Stimulated activated naive CD8-positive, alpha-beta T cell treated with anti-CD3 and anti-CD28 coated beads, Interleukin-15, Interleukin-2, amounts not matched to agents 100 U/mL and 50 U/mL, for 24 hours (primary cell): ENCODE measurements around the gene ACOD1.
"Not testable (repeated sequence)": the region's sequence is repeated elsewhere in the genome, so short reads cannot be mapped to it uniquely, and the experiment has no call there.

Experiments
- ATAC-seq: fragments of 150-1000 bp; cut with Tn5 transposase; one replicate; pipeline ENCODE4 v1.10.0; 2021
- DNase-seq: peaks from one replicate; pipeline ENCODE4 v3.0.0; 2021

Gene ACOD1

DNA sequence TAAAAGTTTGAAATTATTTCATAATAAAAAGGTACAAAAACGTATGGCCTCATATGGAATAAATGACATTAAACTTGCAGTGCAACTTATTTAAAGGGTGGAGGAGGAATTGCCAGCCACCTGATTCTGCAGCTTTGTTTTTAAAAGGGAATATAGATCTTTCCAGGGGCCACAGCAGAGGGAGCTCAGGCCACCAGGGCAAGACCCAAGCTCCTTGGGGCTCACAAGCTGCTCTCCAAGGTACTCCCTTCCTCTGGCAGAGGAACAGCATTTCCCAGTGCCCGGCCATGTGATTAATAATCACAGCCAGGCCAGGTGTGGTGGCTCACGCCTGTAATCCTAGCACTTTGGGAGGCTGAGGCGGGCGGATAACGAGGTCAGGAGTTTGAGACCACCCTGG is 6.2 kb downstream of the ACOD1 start:
- no peak for DNase-seq
- ATAC-seq = no peak

DNA sequence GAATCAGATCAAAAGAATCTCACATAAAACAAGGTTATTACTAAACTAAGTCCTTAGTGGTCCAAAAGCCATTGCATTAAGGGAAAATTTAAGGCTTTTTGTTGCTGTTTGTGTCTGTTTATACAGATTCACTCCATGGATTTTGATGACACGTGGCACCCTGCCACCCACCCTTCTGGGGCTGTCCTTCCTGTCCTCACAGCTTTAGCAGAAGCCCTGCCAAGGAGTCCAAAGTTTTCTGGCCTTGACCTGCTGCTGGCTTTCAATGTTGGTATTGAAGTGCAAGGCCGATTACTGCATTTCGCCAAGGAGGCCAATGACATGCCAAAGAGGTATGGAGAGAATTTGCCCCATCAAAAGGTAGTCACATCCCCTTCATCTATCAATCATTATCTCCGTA is 6.9 kb downstream of the ACOD1 start:
- DNase-seq (no peak), ATAC-seq (no peak)

DNA sequence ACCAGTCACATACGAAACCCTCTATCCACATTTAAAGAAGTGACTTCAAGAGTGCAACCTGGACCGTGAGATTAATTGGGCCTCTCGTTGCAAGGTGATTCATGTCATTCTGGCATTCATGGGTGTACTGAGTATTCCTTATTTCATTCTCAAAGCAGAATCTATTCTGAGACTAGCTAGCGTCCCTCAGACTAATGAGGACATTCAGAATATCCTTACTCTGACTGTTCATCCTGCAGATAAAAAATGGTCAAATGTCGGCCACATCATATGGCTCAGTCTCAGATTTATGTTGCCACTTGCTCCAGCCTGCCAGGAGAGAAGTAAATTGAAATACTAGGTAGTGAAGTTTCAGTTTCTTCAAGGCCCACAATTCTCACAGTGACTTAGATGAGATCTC is 7.3 kb downstream of the ACOD1 start:
- DNase-seq = no peak
- ATAC-seq = no peak

DNA sequence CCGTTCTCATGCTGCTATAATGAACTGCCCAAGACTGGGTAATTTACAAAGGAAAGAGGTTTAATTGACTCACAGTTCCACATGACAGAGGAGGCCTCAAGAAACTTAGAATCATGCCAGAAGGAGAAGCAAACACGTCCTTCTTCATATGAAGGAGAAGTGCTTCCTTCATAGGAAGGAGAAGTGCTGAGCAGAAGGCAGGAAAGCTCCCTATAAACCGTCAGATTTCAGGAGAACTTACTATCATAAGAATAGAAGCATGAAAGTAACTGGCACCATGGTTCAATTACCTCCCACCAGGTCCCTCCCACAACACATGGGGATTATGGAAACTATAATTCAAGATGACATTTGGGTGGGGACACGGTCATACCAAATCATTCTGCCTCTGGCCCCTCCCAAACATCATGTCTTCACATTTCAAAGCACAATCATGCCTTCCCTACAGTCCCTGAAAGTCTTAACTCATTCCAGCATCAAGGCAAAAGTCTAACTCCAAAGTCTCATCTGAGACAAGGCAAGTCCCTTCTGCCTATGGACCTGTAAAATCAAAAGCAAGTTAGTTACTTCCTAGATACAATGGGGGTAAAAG is 10.6 kb downstream of the ACOD1 start:
- ATAC-seq (no peak), DNase-seq (no peak)

DNA sequence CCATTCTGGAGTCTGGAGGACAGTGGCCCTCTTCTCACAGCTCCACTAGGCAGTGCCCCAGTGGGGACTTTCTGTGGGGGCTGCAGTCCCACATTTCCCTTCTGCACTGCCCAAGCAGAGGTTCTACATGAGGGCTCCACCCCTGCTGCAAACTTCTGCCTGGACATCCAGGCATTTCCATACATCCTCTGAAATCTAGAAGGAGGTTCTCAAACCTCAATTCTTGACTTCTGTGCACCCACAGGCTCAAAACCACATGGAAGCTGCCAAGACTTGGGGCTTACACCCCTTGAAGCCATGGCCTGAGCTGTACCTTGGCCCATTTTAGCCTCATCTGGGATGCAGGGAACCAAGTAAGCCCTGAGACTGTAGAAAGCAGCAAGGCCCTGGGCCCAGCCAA is 11.4 kb downstream of the ACOD1 start:
- ATAC-seq = not testable (repeated sequence)

DNA sequence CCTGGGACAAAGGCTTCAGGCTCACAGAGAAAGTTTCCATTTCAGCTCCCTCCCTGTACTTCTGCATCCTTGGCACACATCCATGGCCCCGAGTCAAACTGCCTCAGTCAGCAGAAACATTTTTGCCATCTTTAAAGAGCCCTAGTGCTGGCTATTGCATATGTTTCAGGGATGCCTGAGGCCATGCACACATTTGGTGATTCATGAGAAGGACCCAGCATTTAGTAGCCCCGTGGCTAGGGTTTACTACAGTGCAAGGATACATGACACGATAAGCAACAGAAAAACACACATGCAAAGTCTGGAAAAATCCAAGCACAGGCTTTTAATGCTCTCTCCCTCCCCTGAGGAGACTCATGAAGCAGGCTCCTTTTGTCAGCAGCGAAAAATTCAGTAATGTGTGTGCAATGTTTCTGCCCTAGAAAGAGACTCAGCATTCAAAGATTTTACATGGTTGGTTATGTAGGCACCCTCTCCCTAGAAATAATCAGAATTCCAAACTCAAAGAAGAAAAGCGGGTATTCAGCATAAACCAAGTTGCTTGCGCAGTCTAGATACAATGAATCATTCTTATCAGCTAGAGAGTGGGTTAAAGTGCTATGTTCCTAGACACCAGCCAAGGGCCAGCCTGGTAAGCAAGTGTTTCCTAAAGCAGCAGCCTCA is 17.6 kb downstream of the ACOD1 start:
- no peak for ATAC-seq

More for the DNA sequence above, 11.4 kb downstream of the ACOD1 start:
- DNase-seq = not testable (repeated sequence)

DNA sequence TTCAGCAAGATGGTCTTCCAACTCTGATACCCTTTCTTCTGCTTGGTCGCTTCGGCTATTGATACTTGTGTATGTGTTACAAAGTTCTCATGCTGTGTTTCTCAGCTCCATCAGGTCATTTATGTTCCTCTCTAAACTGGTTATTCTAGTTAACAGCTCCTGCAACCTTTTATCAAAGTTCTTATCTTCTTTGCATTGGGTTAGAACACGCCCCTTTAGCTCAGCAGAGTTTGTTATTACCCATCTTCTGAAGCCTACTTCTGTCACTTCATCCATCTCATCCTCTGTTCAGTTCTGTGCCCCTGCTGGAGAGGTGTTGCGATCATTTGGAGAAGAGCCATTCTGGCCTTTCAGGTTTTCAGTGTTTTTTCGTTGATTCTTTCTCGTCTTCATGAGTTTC is 18.7 kb downstream of the ACOD1 start:
- DNase-seq (no peak), ATAC-seq (no peak)

More for the DNA sequence above, 17.6 kb downstream of the ACOD1 start:
- no peak for DNase-seq

DNA sequence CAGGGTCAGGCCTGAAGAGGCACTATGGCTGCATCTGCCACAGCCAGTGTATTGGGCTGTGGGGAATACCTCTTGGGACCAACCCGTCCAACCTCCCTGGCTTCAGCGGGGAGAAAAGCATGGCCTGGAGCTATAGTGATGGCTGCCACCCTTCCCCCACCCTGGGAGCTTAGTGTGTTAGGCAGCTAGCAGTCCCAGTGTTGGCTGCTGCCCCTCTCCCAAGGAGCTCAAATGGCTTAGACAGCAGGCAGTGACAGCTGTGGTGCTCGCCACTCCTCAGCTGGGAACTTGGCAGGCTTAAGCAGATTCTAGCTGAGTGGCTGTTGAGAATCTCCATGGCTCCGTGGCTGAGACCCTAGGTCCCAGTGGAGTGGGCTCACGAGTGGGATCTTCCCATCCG is 19.7 kb downstream of the ACOD1 start:
- no peak for ATAC-seq
- DNase-seq = no peak

DNA sequence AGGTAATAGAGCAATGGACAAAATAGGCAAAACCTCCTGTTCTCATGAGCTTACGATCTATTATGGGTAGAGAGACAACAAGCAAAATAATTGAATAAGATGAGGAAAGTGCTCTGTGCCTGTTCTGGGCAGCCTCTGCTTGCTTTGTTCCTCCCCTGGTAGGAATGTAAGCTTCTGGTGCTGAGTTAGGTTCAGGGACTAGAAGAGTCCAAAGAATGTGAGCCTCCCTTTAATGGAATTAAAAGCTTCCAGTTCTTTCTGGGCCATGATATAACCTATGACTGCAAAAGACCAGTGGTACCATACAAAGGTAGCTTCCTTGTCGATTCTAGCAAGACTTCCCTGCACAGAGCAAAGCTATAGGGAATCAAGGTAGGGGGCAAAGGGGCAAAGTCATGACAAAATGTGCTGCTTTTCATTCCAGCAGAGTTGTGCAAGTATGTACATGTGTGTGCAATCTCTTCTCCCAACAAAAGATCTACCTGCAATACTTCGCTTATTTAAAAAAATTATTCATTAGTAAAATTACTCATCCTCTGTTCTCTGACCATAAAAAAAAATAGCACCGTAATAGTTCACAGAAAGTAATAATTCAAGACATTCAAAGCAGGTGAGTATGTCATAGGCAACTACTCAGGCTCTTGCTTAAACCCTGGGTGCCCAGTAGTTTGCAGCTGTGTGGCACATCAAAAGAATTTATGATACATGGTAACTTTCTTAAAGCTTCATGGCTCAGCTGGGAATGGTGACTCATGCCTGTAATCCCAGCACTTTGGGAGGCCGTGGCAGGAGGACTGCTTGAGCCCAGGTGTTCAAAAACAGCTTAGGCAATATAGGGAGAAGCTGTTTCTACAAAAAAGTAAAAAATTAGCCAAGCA is 21.4 kb downstream of the ACOD1 start:
- no peak for ATAC-seq
- DNase-seq = no peak

DNA sequence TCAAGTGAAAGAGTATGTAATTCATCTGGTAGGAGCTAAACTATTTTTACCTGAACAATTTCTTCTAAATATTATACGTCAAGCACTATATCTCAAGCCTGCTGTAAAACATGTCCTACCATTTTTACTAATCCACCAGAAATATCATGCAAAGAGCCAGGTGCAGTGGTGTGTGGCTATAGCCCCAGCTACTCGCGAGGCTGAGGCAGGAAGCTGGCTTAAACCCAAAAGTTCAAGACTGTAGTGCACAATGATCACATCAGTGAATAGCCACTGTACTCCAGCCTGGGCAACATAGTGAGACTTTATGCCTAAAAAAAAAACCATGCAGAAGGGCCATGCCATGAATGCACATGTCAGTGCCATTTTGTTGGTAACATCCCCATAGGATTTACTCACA is 22.9 kb downstream of the ACOD1 start:
- DNase-seq (no peak), ATAC-seq (no peak)

DNA sequence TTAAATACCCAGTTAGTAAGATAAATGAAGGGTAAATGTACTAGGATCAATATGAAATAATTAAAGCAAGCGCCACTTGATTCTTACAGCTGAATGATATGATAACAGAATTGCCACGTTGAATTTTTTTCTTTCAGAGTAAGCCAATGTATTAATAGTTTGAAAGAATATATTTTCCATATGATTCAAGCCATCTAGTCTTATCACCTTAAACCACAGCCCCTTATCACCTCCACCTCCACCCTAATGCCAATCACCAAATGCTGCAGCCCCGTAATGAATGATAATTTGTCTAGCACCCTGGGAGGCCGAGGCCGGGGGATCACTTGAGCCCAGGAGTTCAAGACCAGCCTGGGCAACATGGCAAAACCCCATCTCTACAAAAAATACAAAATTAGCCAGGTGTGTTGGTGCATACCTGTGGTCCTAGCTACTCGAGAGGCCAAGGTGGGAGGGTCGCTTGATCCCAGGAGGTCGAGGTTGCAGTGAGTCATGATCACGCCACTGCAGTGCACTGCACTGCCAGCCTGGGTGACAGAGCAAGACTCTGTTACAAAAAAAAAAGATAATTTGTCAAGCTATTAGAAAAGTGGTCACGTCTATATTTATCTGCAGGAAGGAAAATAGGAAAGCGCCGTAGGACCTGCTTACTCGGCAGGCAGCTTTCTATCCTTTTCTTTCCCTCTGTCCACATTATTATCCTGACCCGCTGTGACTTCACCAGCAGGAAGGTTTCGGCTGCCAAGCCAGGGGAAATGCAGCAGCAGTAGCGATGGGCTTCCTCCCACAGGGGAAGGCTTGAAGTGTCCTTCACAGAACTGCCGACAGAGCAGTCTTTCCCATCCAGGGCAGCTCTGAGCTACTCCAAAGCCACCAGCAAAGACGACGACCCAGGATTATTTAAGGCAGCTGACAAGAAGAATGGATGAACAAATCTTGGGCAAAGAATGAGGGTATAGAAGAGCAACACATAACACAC is 23.8 kb downstream of the ACOD1 start:
- no peak for ATAC-seq
- DNase-seq = no peak

DNA sequence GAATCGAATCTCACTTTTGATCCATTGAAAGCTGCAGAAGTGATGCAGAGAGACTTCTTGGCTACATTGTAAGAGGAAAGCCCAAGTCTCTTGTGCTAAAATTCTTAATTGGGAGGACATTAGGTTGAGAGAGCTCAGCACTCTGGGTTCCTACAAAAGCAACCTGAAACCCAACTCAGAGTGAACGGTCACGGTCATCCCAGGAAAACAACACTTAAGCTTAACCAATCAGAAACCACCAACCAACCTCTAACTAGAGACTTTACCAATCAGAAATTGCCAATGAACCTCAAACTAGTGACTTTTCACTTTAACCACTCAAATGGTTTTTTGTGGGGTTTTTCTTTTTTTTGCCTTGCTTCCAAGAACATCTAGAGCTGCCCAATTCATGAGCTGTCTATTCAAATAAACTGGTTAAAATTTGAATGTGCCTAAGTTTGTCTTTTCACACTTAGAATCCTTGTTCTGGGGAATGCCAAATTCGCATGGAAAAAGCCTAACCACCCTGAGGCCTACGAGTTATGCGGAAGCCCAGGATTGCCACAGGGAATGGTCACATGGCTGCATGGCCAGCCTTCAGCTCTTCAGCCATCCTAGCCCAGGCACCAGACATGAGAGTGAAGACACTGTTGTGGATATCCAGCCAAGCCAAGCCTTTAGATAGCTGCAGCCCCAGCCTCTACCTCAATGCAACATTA is 25.8 kb downstream of the ACOD1 start:
- ATAC-seq (no peak), DNase-seq (no peak)

DNA sequence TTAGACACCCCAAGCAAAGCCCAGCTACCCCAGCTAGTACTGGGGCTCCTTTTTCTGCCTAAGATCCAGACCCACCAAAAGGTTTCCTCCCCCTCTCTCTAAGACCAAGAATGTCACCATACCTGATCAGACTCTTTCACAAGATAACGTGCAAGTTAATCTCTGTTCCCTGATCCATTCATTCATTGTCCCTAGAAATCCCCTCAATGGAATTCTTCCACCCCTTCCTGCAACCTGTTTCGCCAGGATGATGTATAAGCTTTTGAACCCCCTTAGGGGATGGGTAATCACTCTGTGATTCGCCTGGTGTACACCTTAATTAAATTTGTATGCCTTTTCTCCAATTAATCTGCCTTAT is 26.3 kb downstream of the ACOD1 start:
- no peak for ATAC-seq

DNA sequence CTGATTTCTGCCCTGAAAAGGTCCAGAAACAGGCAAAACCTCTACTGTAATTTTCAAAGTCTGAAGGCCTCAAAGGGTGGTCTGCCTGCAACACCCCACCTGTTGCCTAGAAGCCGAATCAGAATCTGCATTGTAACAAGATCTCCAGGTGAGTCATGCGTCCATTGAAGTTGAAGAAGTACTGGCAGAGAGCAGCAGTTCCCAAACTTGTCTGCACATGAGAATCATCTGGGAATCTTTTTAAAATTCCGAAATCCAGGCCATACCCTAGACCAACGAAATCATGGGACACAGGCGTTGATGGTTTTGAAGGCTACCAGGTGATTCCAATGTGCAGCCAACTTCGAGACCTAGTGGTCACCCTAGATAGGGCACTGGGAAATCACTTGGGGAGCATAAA is 27.6 kb downstream of the ACOD1 start:
- DNase-seq = no peak
- ATAC-seq = no peak

More for the DNA sequence above, 26.3 kb downstream of the ACOD1 start:
- no peak for DNase-seq

DNA sequence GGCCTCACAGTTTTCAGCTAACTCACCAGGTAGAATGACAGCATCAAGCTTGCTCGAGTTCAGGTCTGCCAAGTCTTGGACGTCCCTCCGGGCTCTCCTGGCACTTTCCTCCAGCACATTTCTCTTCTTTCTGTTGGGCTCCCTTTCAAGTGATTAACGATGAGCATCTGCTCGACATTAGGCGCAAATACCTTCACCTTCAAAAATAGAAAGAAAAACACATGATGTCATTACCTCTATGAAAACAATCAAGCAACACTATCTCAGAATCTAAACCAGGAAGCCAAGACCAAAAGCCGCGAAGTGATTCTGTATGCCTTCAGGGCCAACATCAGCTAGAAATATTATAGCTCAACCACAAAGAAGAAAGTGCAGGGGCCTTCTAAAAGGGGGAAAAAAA is 28.2 kb downstream of the ACOD1 start:
- no peak for ATAC-seq
- no peak for DNase-seq

DNA sequence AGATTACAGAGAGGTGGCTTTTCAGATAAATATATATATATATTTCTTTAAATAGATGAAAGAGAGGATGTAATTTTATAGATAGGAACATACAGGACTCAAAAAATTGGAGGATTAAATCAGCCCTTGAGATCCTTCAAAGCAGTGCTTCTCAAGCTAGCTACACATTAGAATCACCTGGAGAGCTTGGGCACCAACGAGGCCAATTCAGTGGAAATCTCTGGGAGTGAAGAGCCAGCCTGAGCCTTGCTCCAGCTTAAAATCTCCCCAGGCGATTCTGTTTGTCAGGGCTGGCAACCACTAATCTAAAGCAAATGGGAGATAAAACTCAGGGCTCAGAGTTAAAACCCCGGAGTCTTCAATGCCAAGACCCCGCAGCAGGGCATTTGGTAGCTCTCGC is 28.6 kb downstream of the ACOD1 start:
- ATAC-seq (no peak), DNase-seq (no peak)

DNA sequence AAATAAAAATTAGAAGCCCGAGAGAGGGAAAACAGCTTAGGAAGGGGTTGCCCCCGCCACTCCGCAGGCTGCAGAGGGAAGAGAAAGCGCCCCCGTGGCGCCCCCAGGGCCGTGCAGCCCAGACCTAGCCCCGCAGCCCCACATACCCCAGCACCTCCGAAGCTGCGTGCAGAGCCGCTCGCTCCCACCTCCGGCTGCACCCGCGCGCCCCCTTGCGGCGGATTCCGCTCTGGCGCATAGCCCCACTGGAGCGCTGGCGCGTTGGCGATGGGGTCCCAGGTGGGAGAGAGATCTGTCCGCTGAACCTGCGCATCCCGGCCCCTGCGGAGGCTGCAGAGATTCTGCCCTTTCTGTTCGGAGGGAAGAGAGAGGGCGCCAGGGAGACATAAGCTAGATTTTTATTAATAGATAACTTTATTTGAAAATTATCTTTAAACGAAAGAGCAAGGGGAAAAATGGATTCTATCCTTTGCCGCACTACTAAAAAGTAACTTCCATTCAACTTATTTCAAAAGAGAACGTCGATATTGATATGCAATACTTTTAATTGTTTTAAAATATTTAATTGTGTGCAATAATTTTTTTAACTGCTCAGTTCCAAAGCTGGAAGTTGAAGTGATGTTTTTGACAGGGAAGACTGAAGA is 31.9 kb downstream of the ACOD1 start:
- peak; percentile 96 for DNase-seq

DNA sequence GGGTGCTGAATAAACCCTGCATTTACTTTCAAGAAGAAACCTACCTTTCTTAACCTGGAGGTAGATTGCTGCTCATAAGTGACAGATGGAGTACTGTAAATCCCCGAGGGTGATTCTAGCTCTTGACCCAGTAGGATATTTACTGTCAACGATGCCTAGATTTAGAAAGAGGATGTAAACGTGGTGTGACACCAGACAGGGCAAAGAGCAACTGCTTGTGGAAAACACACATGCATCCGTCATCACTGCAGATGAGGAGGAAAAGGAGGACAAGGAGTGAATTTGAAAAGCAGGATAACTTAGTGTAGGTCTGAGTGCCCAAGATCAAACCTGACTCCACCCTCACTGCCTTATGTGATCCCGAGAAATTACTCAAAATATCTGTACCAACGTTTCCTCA is 33.8 kb downstream of the ACOD1 start:
- ATAC-seq (no peak), DNase-seq (no peak)

More for the DNA sequence above, 31.9 kb downstream of the ACOD1 start:
- ATAC-seq = peak; percentile 100

DNA sequence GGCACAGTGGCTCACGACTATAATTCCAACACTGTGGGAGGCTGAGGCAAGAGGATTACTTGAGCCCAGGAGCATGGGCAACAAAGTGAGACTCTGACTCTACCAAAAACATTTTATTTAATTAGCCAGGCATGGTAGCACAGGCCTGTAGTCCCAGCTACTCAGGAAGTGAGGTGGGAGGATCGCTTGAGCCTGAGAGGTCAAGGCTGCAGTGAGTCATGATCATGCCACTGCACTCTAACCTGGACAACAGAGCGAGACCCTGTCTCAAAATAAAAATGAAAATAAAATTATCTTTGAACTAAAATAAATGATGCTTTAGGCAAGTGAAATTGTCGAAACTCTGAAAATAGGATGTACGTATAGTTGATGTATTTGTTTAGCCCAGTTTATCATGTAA is 35.4 kb downstream of the ACOD1 start:
- ATAC-seq (no peak), DNase-seq (no peak)

DNA sequence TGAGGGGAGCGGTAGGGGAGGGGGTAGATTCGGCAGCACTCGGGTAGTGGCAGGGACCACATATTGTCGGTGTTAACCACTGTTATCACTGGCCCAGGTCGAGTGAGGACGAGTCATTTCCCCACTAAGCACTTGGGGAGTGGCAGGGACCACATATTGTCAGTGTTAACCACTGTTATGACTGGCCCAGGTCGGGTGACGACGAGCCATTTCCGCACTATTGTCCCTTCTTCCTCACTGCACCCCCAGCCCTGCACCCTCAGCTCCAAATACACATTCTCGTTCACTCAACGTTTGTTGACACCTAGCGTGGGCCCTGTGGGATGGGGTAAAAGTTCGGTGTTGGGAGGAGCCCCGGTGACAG is 43.1 kb downstream of the ACOD1 start:
- ATAC-seq = peak; percentile 82
- peak; percentile 73 for DNase-seq
